ENCODE measurements around the gene F5.

DNA sequence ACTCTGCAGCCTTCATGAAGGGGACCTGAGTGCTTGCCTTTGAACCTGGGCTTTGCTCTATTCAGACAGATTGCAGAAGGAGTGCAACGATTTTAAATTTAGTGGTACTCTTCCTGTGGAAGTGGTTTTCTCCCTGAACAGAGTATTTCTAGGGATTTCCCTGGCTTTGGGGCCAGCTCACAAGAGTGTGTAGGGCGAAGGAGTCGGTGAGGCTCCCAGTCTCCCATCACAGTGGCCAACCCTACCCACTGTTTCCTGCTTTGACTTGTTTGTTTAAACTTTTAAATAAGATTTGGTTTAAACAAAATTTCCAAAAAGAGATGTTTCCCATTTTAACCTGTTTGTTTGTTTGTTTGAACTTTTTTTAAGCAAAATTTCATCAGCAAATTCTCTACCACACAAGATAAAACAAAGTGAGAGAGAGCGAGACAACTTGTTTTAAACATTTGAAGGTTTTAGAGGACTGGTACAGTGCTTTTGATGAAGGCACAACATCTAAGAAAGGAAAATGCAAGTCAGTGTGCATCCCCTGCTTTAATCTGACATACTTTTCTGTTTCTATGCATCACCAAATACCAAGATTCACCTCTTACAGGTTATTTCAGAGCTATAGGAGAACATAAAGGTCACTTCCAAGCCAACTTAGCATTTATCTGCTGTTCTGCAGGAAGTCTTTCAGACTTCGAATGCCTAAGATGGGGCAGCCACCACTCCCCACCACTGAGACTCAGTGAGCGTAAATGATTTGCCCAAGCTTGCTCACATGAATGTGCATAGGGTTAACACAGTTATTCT, 37.0 kb upstream of the F5 start:
- no peak for TF ChIP-seq SP1 (IDR thresholded peaks at IDR 0.05)
- TF ChIP-seq FOXK2 (IDR thresholded peaks at IDR 0.05), result no peak
- no peak for TF ChIP-seq BHLHE40 (IDR thresholded peaks at IDR 0.05; ENCODE audit: borderline replicate concordance)
- TF ChIP-seq FOXM1 (IDR thresholded peaks at IDR 0.05; ENCODE audit: borderline replicate concordance), result no peak
- no peak for TF ChIP-seq TARDBP (IDR thresholded peaks at IDR 0.05)
- TF ChIP-seq ELF4 (IDR thresholded peaks at IDR 0.05), result no peak
- TF ChIP-seq ZNF384 (IDR thresholded peaks at IDR 0.05), result no peak
- TF ChIP-seq HDGF (IDR thresholded peaks at IDR 0.05; ENCODE audit: borderline replicate concordance), result no peak
- no peak for TF ChIP-seq SUZ12 (IDR thresholded peaks at IDR 0.05)
